ENCODE data around the gene DCAF5.
"Not testable (repeated sequence)": the region's sequence is repeated elsewhere in the genome, so short reads cannot be mapped to it uniquely, and the experiment has no call there.

The DCAF5 gene

DNA sequence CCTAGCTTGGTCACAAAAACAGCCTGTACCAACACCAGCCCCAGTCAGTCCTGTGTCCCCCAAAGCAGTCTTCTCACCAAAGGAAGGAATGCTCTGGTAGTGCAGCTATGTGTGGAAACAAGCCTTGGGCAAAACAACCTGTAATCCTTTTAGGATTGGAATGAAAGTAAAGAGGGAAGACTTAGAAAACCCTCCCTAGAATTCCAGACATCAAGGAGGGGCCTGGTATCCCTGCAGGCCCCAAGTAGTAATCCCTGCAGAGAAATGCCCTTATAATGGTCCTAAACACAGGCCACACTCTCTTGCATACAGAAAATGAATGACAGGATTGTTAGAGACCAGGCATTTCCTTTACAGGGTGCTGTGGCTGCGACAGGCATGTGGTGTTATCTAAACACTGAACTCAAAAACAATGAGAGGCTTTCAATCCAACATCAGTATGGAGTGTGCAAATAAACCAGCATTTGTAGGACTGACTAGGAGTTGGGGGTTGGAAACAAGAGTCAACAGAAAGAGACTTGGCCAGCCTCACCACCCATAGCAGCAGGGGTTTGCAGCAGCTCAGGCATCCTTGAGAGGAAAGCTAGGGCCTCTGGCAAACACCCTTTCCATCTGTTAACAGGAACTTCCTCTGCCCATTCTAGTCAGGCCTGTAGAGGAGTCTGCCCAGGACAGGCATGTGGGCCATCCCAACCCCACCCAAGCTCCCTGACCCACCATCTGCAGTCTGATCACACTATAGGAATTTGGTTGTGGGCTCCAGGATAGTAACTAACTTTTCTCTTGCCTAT lies 59.1 kb downstream of the DCAF5 start:
- no peak for DNase-seq

DNA sequence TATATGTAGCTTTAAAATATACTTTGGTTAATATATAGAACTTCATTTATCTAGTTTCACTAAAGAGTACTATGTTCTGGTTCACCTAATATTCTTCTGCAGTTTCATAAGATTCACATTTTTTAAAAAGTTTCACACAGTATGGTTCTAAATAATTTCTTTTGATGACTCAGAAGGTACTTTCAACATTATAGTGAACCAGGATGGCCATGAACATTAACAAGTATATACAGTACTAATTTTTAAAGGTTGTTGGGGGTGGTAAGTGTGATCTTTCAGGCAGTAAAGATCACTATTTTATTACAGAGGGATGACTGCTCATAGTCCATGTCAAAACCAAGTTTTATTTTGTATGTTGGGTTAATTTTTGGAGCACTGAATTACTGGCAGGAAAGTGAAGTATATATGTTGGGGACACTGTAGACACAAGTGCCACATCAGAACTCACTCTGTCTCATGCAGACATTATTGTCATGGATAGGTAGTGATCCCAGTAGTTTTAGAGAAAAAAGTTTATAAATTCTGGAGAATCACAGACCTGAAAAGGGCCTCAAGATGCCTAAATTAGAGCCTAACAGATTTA lies 60.0 kb downstream of the DCAF5 start:
- DNase-seq, result no peak

DNA sequence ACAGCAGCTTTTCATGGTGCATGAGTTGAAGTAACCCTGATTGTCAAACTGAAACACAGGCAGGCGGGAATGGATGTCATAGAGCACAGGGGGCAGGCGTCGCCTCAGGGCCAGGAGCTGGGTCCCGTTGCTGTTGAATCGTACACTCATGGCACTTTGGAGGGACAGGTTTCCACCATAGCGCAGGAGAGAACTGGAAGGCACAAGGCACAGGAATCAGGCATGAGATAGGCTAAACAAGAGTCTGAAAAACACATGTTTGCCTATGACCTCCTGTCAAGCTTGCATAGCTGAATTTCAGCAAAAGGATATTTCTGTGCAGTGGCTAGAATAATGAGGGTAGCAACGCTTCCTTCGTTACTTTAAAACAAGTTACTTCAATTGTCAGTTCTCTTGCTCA lies 61.2 kb downstream of the DCAF5 start:
- no peak for DNase-seq

- no peak for DNase-seq
Measured at GRCh38 chr14:69091006-69091405, 61.9 kb downstream of the DCAF5 start.

DNA sequence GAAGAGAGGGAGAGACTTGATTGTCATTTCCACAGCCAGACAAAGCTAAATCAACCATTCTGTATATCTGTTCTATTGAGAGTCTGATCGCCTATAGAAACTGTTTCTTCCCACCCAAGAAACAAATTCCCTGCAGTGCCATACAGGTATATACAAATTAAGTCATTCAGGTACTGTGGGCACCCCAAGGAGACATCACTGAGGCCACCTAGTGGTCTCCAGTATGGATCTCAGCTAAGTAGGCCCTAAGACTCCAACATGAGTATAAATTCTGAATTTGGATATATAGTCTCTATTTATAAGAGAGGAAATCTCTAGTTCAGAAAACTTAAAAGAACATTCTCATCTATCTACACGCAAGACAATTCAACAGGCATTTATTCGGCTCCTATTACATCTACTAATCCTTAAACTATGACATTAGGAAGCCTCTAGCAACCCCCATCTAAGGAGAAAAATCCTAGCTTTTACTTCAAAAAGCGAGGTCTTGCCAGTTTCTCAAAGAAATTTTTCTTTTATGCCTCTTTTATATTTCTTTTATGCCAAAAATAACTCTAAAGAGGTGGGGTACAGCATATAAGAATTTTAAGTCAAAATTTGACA lies 62.6 kb downstream of the DCAF5 start:
- no peak for DNase-seq

DNA sequence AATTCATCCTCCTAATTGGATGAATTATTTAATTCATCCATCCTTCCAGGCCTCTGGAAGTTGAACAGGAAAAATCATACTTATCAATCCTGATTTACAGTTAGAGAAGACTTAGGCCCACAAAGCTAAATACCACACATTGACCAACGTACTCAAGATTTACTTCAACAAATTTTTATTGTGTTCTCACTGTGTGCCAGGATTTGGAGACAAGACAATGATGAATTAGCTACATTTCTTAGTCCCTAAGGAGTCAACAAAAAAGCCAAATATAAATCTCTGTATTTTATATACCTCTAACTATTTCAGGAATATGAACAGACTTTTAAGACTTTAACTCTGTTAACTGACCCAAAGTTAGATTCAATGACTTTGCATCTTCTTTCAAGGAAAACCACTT lies 63.9 kb downstream of the DCAF5 start:
- DNase-seq, result no peak

GRCh38 chr14:69088586-69088985 lies 64.3 kb downstream of the DCAF5 start:
- DNase-seq, result no peak

DNA sequence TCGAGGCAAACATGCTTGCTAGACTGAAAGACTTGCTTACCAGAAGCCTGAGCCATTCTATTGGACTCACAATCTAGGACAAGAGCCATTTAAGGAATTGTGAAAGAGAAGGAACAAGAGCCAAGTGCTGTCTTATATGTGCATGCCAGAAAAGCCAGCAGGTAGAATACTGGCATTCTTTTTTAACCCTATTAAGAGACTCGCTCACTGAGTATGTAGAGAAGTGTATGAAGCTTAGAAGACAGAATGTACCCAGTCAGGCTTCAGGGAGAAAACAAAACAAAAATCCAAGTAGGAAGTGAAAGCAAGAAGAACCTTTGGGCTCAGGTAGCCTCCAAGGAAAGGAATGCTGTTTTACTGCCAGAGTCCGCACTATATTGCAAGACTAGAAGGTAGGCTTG lies 65.9 kb downstream of the DCAF5 start:
- no peak for DNase-seq

DNA sequence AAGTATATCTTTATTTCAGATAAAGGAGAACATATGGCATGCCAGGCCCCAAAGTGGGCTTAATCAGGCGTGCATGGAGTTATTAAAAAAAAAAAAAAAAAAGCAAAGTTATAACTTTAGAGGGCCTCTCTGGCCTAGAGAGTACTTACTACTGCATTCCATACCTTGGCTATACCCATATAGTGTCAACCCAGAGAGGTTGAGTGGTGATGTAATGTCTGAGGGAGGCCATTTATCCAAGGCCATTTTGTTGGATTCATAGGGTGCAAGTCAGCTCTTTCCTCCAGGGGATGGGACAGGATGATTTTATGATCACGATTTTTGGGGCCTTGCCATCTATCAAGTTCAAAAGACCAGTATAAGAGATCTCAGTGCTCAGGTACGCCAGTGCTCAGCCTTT lies 66.4 kb downstream of the DCAF5 start:
- DNase-seq, result no peak

DNA sequence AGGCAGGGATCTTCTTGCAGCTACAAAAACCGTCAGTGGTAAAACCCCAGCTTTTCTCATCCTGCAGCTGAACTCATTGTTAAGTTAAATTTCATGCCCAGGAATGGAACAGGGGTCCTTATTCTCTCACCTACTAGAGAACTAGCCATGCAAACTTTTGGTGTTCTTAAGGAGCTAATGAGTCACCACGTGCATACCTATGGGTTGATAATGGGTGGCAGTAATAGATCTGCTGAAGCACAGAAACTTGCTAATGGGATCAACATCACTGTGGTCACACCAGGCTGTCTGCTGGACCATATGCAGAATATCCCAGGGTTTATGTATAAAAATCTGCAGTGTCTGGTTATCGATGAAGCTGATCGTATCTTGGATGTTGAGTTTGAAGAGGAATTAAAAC lies 68.9 kb downstream of the DCAF5 start:
- DNase-seq, result no peak

DNA sequence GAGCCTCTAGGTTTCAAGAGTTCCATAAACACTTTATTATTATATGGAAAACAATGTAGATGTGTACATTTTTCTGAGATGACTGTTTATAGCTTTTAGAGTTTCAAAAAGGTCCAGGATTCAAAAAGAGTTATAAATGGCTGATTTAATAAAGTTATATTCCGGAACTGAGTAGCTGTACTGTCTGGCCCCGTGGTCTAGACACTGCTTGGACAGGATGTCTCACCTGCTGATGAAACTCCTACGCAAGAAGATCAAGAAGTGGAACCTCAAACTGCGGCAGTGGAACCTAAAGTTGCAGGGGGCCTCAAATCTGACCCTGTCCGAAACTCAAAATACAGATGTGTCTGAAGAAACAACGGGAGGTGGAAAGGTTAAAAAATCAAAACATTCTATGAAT lies 69.7 kb downstream of the DCAF5 start:
- no peak for DNase-seq

DNA sequence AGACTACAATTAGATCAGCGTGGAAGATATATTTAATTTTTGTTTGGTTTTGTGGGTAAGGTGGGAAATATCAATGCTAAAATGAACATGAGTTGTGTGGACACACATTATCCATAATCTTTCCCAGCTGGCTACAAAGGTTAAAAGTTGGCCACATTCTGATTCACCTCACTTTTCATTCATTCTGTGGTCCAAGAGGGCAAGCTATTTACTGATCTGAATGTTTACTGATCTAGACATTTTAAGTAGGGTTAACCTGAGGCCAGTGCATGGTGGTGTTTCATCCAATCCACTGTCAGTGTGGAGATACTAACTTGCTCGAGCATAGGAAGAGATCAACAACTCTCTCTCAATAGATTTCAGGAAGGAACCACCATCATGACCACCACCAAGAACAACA lies 71.6 kb downstream of the DCAF5 start:
- no peak for DNase-seq

- DNase-seq, result no peak
Measured at GRCh38 chr14:69079747-69080146, 73.2 kb downstream of the DCAF5 start.

DNA sequence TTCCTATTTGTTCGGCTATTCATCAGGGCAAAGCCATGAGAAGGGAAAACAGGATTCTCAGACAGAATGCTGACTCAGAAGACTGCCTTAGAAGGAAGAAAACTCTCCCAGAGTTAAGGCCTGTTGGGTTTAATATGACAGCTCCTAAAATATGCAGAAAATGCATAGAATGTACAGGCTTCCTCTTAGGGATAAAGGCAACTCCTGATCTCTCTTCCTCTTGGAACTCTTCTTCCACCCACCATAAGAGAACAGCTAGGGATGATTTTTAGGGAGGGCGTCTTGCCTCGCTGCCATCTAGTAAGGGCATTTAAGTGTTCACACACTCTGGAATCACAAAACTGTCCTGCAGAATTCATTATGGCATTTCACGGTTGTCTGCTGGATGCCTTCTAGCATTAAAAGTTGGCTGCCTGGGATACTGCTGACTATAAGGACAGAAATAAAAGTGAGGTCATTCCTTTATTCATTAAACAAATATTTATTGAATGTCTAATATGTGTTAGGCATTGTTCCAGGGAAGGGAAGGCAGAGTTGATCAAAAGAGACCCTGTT lies 73.7 kb downstream of the DCAF5 start:
- DNase-seq, result no peak

- DNase-seq, result no peak
Measured at GRCh38 chr14:69077841-69078240, 75.1 kb downstream of the DCAF5 start.

DNA sequence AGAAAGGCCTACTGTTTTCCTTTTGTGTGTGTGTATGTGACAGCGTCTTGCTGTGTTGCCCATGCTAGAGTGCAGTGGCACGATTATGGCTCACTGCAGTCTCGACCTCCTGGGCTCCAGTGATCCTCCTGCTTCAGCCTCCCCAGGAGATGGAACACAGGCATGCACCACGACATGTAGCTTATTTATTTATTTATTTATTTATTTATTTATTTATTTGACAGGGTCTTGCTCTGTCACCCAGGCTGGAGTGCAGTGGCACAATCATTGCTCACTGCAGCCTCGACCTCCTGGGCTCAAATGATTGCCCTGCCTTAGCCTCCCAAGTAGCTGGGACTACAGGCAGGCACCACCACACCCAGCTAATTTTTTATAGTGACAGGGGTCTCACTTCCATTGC lies 75.7 kb downstream of the DCAF5 start:
- DNase-seq, result not testable (repeated sequence)

DNA sequence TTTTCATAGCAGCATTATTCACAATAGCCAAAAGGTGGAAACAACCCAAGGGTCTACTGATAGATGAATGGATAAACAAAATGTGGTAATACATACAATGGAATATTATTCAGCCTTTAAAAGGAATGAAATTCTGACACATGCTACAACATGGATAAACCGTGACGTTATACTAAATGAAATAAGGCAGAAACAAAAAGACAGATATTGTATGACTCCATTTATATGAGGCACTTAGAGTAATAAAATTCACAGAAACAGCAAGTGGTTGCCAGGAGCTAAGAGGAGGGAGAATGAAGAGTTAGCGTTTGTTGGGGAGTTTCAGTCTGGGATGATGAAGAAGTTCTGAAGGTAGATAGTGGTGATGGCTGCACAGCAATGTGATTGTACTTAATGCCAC lies 76.6 kb downstream of the DCAF5 start:
- DNase-seq, result no peak

- DNase-seq, result no peak
Measured at GRCh38 chr14:69073915-69074314, 79.0 kb downstream of the DCAF5 start.

DNA sequence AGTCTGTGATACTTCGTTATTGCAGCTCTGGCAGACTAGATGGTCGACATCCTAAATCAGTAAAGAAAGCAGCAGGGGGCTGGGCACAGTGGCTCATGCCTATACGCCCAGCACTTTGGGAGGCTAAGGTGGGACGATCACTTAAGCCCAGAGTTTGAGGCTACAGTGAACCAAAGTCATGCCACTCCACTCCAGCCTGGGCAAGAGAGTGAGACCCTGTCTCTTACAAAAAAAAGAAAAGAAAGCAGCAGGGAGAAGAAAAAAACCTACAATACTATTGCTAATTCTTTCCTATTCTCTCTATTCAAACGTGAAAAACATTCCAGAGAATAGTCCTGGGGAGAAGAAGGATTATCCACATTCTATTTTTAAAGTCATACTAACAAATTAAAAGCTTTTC lies 79.5 kb downstream of the DCAF5 start:
- no peak for DNase-seq

DNA sequence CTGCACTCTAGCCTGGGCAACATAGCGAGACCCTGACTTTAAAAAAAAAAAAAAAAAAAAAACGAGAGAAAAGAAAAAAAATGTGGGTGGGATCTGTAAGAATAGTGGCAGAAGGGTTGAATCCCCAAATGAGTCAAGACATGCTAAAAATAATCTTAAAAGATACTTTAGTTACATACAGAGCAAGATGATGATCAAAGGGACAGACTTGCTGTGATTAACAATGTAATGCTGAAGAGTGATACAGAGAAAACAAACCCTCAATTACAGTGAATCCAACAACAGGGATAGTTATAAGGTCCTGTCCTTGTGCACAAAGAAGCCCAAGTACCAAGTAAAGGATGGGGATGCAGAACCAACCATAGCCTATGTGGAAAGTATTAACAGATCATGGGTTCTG lies 80.3 kb downstream of the DCAF5 start:
- no peak for DNase-seq

- DNase-seq, result no peak
Measured at GRCh38 chr14:69068744-69069421, 84.0 kb downstream of the DCAF5 start.

DNA sequence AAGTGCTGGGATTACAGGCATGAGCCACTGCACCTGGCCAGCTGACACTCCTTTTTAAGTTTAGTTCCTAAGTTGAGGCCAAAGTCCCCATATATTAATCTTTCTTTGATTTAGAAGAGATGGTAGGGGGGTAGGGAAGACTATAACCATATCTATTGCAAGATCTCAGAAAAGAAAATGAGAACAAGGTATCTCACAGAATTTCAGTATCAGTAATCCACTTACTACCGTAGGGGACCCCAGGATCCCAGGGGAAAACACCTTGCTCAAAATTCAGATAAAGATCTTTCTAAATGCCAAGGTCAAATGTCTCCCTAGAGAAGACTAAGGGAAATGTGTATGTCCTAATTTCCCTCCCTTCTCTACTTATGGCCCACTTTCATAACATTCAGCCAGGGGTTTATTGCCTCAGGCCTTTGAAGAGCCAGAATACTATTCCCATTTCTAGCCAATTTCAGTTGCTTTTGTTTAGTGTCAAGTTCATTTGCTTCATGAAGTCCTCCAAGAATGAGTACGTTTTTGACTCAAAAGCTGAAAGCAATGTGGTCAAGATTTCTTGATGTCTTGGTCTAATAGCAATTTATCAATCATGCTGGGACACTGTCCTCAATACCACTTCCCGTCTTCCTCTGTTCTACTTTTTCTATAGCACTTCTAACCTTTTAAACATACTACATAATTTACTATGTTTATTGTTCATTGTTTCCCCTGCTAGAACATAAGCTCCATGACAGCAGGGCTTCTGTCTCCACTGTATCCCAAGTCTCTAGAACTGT lies 86.3 kb downstream of the DCAF5 start:
- no peak for DNase-seq

DNA sequence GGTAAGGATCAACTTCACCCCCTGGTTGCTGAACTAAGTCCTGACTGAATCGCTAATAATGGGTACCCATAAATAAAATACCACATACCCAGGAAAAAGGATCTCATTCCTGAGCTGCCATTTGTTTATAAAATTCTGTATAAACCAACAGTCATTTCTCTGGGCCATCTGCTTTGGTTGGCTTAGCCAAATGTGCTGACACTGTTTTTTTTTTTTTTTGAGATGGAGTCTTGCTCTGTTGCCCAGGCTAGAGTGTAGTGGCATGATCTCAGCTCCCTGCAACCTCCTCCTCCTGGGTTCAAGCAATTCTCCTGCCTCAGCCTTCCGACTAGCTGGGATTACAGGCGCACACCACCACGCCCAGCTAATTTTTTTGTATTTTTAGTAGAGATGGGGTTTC lies 87.0 kb downstream of the DCAF5 start:
- not testable (repeated sequence) for DNase-seq

Measured in activated CD4-positive, alpha-beta T cell treated with anti-CD3 and anti-CD28 coated beads for 1 hour (primary cell).